Epithelial cell of proximal tubule (primary cell): ENCODE data around the gene OR6V1. TPM values are rescaled to one million over a fixed set of nuclear protein-coding genes. Genes with fewer than 3 reads are reported as not detected.

Source experiments
- DNase-seq: peaks from one replicate; pipeline ENCODE4 v3.0.0-alpha.2; 2011; ENCODE audit warnings: low read depth
- H3K4me3 ChIP-seq: 2 replicates; pipeline ENCODE4 v1.5.1; 2011; ENCODE audit warnings: low read depth, mild to moderate bottlenecking, low read length
- CTCF ChIP-seq: conservative IDR thresholded peaks from 2 replicates; pipeline ENCODE4 v1.5.1; 2012; ENCODE audit warnings: low read depth, mild to moderate bottlenecking, low read length
- total RNA-seq: library from RNA; depleted of rRNA; stranded (reverse); fragments of >200 nt; gene quantifications from 2 replicates; pipeline ENCODE4 v1.2.3, GENCODE V29; 2015

OR6V1 gene
- total RNA-seq, 1 donor from 2014 or later = not detected

GRCh38 chr7:143050931-143051330, 1.2 kb upstream of the OR6V1 start:
- no peak overlapping the region for H3K4me3 ChIP-seq
- DNase-seq = no peak
- no peak for TF ChIP-seq CTCF

GRCh38 chr7:143054621-143055020, 2.5 kb downstream of the OR6V1 start:
- no peak for DNase-seq
- no peak for TF ChIP-seq CTCF
- H3K4me3 ChIP-seq = no peak overlapping the region

- H3K4me3 ChIP-seq = no peak overlapping the region
- TF ChIP-seq CTCF = no peak
- no peak for DNase-seq
Observed at GRCh38 chr7:143055754-143056153, 3.6 kb downstream of the OR6V1 start.

GRCh38 chr7:143063741-143064140, 11.6 kb downstream of the OR6V1 start:
- no peak for DNase-seq
- TF ChIP-seq CTCF = no peak

GRCh38 chr7:143068446-143068845, 16.3 kb downstream of the OR6V1 start:
- no peak for TF ChIP-seq CTCF
- H3K4me3 ChIP-seq = no peak overlapping the region
- no peak for DNase-seq

More at GRCh38 chr7:143063741-143064140, 11.6 kb downstream of the OR6V1 start:
- H3K4me3 ChIP-seq = no peak overlapping the region

- DNase-seq = no peak
- no peak overlapping the region for H3K4me3 ChIP-seq
- no peak for TF ChIP-seq CTCF
Observed at GRCh38 chr7:143069912-143070500, 17.9 kb downstream of the OR6V1 start.

GRCh38 chr7:143073556-143073955, 21.4 kb downstream of the OR6V1 start:
- H3K4me3 ChIP-seq = no peak overlapping the region
- no peak for TF ChIP-seq CTCF
- DNase-seq = no peak
